ENCODE data around the gene LTBP4.

The LTBP4 gene

DNA sequence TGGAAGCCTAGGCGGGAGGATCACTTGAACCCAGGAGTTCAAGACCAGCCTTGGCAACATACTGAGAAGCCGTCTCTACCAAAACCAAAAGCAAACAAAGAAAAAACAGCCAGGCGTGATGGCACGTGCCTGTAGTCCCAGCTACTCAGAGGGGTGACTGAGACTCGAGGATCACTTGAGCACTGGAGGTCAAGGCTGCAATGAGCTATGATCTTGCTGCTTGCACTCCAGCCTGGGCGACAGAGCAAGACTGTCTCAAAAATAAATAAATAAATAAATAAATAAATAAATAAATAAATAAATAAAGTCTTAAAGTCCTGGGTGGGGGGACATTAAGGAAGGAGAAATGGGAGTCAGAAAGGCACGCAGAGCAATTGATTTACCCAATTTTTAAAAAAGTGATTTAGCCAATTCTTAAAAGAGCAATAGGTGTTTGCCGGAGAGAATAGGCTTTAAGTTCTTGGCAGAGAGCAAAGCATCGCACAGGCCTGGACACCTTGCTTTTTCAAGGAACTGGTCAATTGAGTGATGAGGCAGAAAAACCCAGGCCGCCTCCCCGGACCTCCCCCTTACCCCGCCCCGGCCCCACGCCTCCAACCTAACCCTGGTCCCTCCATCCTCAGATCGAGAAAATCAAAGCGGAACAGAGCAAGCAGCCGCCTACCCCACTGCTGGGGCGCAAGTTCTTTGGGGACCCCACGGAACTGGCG lies 34.0 kb upstream of the LTBP4 start:
- in situ Hi-C loops (cut with HindIII; ENCODE audit: low pct_unique_long_range_greater_than_20kb, low sequenced_read_pairs), result no loop called here

DNA sequence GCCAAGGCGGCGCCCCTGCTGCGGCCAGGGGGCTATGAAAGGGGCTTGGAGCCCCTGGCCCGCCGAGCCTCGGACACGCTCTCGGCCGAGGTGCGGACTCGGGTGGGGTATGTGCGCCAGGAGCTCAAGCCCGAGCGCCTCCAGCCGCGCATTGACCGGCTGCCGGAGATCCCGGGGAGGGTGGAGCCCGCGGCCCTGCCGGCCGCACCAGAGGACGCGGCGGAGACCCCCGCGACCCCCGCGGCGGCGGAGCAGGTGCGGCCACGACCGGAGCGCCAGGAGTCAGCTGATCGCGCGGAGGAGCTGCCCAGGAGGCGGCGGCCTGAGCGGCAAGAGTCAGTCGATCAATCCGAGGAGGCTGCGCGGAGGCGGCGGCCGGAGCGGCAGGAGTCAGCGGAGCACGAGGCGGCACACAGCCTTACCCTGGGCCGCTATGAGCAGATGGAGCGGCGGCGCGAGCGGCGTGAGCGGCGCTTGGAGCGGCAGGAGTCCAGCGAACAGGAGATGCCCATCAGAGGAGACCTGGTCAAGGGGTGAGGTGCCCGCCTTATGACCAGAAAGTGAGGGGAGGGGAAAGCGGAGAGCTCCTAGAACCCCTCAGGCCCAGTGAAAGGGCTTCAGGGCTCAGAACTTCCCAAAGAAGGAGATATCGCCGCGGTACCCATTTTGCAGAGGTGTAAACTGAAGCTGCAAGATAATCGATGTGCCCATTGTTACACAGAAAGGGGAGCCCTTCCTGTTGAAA lies 33.2 kb upstream of the LTBP4 start:
- in situ Hi-C loops (cut with HindIII; ENCODE audit: low pct_unique_long_range_greater_than_20kb, low sequenced_read_pairs), result no loop called here
- TF ChIP-seq JUND (IDR thresholded peaks at IDR 0.05; ENCODE audit: low read depth), result no peak
- no peak for DNase-seq (ENCODE audit: low read depth in 1 of 2, low spot score in 1 of 2)

More for the DNA sequence above, 34.0 kb upstream of the LTBP4 start:
- DNase-seq (ENCODE audit: low read depth in 1 of 2, low spot score in 1 of 2), result no peak
- TF ChIP-seq JUND (IDR thresholded peaks at IDR 0.05; ENCODE audit: low read depth), result no peak

DNA sequence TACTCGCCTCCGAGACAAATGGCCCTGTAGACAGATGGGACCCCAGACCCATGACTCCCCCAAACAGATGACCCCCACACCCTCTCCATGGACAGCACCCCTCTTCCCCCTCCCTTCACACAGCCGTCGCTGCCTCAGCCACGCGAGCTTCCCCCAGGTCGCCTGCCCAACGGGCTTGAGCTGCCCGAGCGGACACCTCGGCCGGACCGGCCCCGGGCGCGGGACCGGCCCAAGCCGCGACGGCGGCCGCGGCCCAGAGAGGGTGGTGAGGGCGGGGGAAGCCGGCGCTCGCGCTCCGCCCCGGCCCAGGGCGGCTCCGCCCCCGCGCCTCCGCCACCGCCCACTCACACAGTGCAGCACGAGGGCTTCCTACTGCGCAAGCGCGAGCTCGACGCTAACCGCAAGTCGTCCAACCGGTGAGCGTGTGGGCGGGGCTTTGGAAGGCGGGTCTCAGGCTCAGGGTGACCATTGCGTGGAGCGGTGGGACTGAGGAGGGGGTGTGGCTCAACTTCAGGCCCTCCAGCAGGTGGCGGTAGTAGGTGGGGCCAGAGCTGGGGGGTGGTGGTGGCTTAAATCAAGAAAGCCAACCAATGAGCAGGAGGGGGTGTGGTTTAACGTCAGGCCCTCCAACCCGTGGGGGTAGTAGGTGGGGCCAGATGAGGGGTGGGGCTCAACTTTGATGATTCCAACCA lies 30.7 kb upstream of the LTBP4 start:
- DNase-seq (ENCODE audit: low read depth in 1 of 2, low spot score in 1 of 2), result peak; percentile 99
- in situ Hi-C loops (cut with HindIII; ENCODE audit: low pct_unique_long_range_greater_than_20kb, low sequenced_read_pairs), result no loop called here

DNA sequence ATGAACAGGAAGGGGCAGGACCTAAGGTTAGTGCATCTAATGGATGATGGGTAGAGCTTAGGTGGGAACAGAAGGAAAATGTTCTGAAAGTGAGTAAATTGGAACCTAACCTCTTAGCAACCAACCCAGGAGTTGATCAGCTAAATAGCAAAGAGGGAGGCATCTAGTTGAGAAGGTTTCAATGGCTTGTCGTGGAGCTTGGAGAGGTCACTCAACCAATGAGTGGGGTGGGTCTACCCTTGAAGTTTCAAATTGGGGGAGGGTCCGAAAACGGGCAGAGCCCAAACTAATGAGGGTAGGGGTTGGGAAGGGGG lies 30.2 kb upstream of the LTBP4 start:
- in situ Hi-C loops (cut with HindIII; ENCODE audit: low pct_unique_long_range_greater_than_20kb, low sequenced_read_pairs), result no loop called here
- DNase-seq (ENCODE audit: low read depth in 1 of 2, low spot score in 1 of 2), result no peak
- no peak for TF ChIP-seq JUND (IDR thresholded peaks at IDR 0.05; ENCODE audit: low read depth)

More for the DNA sequence above, 30.7 kb upstream of the LTBP4 start:
- TF ChIP-seq JUND (IDR thresholded peaks at IDR 0.05; ENCODE audit: low read depth), result no peak

DNA sequence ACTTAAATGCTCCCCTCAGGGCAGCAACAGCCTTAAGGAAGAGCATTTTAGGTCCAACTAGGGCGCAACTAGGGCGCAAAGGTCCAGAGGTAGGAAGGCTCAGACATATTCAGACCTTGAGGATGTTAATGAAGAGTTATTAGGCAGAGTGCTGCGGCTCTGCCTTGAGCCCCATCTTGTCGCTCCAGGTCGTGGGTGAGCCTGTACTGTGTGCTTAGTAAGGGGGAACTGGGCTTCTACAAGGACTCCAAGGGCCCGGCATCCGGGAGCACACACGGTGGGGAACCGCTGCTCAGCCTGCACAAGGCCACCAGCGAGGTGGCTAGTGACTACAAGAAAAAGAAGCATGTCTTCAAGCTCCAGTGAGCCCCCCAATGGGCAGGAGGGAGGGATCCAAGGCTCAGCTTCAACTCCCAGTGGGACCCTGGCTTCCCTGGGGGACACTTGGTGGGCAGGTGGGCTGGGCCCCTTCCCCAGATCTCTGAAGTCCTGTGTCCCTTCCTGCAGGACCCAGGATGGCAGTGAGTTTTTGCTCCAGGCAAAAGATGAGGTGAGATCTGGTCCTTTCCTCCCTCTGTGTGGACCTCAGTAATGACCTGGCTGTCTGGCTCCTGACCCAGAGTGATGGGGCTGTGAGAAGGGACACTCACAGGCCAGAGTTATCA lies 29.2 kb upstream of the LTBP4 start:
- in situ Hi-C loops (cut with HindIII; ENCODE audit: low pct_unique_long_range_greater_than_20kb, low sequenced_read_pairs), result no loop called here
- no peak for TF ChIP-seq JUND (IDR thresholded peaks at IDR 0.05; ENCODE audit: low read depth)
- DNase-seq (ENCODE audit: low read depth in 1 of 2, low spot score in 1 of 2), result no peak

DNA sequence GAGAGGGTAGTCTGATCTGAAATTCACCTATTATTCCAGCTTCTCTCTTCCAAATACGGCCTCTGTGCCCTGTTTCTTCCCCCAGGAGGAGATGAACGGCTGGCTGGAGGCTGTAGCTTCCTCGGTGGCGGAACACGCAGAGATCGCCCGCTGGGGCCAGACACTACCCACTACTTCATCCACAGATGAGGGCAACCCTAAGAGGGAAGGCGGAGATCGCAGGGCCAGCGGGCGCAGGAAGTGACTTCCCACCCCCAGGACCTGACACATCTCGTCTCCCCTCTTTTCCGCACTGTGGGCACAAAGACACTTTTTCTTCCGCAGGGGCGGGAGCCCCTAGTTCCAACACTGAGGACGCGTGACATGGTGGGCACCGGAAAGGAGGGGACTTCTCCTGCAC lies 25.8 kb upstream of the LTBP4 start:
- DNase-seq (ENCODE audit: low read depth in 1 of 2, low spot score in 1 of 2), result no peak
- no peak for TF ChIP-seq JUND (IDR thresholded peaks at IDR 0.05; ENCODE audit: low read depth)
- in situ Hi-C loops (cut with HindIII; ENCODE audit: low pct_unique_long_range_greater_than_20kb, low sequenced_read_pairs), result no loop called here

DNA sequence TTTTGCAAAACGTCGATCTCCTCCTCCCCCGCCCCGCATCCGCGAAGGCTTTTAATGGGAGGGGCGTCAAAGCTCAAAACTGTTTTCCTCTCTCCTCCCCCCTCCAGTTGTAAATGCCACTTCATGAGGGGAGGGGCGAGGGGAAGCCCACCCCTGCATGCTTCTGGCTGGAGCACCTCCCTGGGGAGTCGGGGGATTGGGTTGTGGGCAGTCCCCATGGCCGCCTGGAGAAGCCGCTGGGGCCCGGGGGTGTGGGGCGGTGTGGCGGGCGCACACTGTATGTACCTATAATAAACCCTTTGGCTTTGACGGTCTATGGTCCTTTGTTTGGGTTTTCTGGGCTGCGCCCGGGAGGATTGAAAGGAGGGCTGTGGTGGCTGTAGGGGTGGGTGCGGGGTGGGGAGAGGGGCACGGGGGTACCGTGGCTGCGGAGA lies 25.0 kb upstream of the LTBP4 start:
- no peak for TF ChIP-seq JUND (IDR thresholded peaks at IDR 0.05; ENCODE audit: low read depth)
- in situ Hi-C loops (cut with HindIII; ENCODE audit: low pct_unique_long_range_greater_than_20kb, low sequenced_read_pairs), result no loop called here
- peak in 1 of 2 experiments; percentile 31 for DNase-seq (ENCODE audit: low read depth in 1 of 2, low spot score in 1 of 2)

DNA sequence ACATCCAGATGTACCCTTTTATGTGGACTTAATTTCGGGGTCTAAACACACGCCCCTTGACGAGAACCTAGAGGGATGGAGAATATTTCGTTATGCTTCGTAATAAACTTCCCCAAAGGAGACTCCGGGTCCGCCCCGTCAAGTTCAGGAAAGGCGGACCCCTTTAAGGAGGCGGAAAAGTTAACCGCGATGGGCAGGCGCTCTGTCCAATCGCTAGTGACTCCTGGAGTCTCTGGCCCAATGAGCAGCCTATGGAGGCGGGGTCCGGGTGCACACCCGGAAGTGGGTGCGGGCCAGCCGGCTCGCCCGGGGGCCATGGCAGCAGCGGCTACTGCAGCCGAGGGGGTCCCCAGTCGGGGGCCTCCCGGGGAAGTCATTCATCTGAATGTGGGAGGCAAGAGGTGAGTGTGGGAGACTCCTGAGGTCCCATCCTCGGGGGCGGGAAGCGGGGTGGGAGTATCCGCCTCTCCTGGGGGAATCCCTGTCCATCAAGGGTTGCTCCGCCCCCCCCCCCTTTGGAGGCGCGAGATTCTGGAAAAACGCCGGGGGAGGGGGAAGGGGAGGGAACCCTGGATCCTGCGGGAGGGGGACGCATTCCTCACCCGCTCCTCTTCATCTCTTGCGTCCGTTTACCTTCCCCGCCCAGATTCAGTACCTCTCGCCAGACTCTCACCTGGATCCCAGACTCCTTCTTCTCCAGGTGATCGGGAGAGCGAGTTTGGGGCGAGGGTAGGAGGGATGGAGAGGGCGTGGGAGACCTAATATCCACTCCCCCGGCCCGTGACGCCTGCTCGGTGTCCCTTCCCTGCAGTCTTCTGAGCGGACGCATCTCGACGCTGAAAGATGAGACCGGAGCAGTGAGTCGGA lies 24.4 kb upstream of the LTBP4 start, which contains the start of gene SHKBP1:
TSS of gene SHKBP1 (plus strand) at position 289 of the 867 bp plus-strand sequence. CDS start at position 316, 27 bp downstream.
- in situ Hi-C loops (cut with HindIII; ENCODE audit: low pct_unique_long_range_greater_than_20kb, low sequenced_read_pairs), result no loop called here
- TF ChIP-seq JUND (IDR thresholded peaks at IDR 0.05; ENCODE audit: low read depth), result no peak
- peak; percentile 95 to 96 for DNase-seq (ENCODE audit: low read depth in 1 of 2, low spot score in 1 of 2)

DNA sequence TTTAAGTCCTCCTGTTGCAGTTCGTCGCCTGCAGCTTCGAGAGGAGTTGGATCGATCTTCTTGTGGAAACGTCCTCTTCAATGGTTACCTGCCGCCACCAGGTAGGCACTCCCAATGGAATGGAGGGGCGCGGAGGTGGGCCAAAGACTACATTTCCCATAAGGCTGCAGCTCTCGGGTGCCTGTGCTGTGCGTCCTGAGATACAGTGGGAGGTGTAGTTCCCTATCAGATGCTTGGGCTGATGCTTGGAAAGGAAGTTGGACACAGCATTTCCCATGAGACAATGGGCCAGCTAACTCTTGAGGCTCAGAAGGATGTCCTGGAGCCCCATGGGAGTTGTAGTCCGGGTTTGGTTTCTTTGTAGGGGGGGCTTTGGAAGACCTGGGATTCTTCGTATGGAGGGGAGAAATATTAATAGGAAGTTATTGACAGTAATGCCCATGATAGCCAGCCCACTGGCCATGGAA lies 22.7 kb upstream of the LTBP4 start:
- in situ Hi-C loops (cut with HindIII; ENCODE audit: low pct_unique_long_range_greater_than_20kb, low sequenced_read_pairs), result no loop called here
- peak in 1 of 2 experiments; percentile 30 for DNase-seq (ENCODE audit: low read depth in 1 of 2, low spot score in 1 of 2)
- no peak for TF ChIP-seq JUND (IDR thresholded peaks at IDR 0.05; ENCODE audit: low read depth)

DNA sequence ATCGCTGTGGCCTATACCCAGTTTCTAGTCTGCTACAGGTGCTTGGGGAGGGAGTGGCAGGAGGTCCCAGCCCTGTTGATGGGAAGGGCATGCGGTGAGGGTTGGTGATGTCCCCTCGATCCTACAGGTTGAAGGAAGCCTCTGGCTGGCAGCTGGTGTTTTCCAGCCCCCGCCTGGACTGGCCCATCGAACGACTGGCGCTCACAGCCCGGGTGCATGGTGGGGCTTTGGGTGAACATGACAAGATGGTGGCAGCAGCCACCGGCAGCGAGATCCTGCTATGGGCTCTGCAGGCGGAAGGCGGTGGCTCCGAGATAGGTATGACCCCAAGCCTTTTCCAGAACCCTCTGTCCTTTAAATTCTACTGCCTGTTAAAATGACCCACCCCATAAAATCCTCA lies 20.6 kb upstream of the LTBP4 start:
- no peak for DNase-seq (ENCODE audit: low read depth in 1 of 2, low spot score in 1 of 2)
- in situ Hi-C loops (cut with HindIII; ENCODE audit: low pct_unique_long_range_greater_than_20kb, low sequenced_read_pairs), result no loop called here
- no peak for TF ChIP-seq JUND (IDR thresholded peaks at IDR 0.05; ENCODE audit: low read depth)

DNA sequence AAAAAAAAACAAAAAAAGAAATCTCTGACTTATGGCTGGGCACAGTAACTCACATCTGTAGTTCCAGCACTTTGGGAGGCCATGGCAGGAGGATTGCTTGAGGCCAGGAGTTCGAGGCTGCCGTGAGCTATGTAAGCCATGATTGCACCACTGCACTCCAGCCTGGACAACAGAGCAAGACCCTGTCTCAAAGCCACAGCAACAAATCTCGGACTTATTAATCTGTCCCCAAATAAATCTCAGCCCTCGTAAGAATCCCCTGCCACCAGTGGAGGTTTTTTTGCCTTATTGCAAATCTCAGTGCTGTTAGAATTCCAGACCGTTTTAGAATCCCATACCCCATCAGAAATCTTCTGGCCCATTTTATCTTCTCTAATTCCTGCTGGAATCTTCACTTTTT lies 19.6 kb upstream of the LTBP4 start:
- in situ Hi-C loops (cut with HindIII; ENCODE audit: low pct_unique_long_range_greater_than_20kb, low sequenced_read_pairs), result no loop called here
- TF ChIP-seq JUND (IDR thresholded peaks at IDR 0.05; ENCODE audit: low read depth), result no peak
- no peak for DNase-seq (ENCODE audit: low read depth in 1 of 2, low spot score in 1 of 2)

DNA sequence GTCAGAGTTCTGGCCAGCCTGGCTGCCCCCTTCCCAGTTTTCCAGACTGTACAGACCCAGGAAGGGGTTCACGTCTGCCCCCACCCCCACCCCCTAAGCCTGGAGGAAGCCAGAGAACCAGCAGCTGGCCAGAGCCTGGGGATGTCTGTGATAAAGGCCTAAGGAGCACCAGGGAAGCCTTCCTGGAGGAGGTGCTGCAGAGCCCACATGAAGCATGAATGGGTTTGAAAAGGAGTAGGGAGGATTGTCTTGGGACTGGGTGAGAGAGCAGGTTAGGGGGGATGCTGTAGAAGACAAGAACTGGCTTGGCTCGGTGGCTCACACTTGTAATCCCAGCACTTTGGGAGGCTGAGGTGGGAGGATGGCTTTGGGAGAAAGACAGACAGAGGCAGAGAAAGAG lies 18.7 kb upstream of the LTBP4 start:
- in situ Hi-C loops (cut with HindIII; ENCODE audit: low pct_unique_long_range_greater_than_20kb, low sequenced_read_pairs), result no loop called here
- no peak for DNase-seq (ENCODE audit: low read depth in 1 of 2, low spot score in 1 of 2)
- no peak for TF ChIP-seq JUND (IDR thresholded peaks at IDR 0.05; ENCODE audit: low read depth)

Measured in T47D (cell line).